Fibroblast of villous mesenchyme (primary cell): Measurements from ENCODE around the gene CGB1. TPM values are rescaled to one million over a fixed set of nuclear protein-coding genes. Genes with fewer than 3 reads are reported as not detected.
A peak's percentile ranks its signal among the peaks of the same experiment; 100 is the strongest.
"Not testable (repeated sequence)": the region's sequence is repeated elsewhere in the genome, so short reads cannot be mapped to it uniquely, and the experiment has no call there.

Experiments
- DNase-seq: peaks from one replicate; pipeline ENCODE4 v3.0.0-alpha.2; 2010; ENCODE audit warnings: low read depth
- H3K4me3 ChIP-seq: 2 replicates; pipeline ENCODE4 v1.5.1; 2011; ENCODE audit warnings: low read depth, mild to moderate bottlenecking, low read length
- total RNA-seq: library from RNA; depleted of rRNA; stranded (reverse); fragments of >200 nt; gene quantifications from 2 replicates; pipeline ENCODE4 v1.2.3, GENCODE V29; 2012
- TF ChIP-seq, protein P1 (sequence below): IDR thresholded peaks from 2 replicates; pipeline ENCODE4 v1.5.1; 2012; ENCODE audit warnings: low read depth, mild to moderate bottlenecking, low read length; ENCODE audit not compliant: insufficient read depth

The CGB1 gene
- total RNA-seq, 1 donor, result not detected

- no peak overlapping the region for H3K4me3 ChIP-seq
- DNase-seq, result no peak
- TF ChIP-seq, protein P1, sequence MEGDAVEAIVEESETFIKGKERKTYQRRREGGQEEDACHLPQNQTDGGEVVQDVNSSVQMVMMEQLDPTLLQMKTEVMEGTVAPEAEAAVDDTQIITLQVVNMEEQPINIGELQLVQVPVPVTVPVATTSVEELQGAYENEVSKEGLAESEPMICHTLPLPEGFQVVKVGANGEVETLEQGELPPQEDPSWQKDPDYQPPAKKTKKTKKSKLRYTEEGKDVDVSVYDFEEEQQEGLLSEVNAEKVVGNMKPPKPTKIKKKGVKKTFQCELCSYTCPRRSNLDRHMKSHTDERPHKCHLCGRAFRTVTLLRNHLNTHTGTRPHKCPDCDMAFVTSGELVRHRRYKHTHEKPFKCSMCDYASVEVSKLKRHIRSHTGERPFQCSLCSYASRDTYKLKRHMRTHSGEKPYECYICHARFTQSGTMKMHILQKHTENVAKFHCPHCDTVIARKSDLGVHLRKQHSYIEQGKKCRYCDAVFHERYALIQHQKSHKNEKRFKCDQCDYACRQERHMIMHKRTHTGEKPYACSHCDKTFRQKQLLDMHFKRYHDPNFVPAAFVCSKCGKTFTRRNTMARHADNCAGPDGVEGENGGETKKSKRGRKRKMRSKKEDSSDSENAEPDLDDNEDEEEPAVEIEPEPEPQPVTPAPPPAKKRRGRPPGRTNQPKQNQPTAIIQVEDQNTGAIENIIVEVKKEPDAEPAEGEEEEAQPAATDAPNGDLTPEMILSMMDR, result no peak
These were observed 43.7 kb upstream of the CGB1 start for GRCh38 chr19:49080392-49080791.

DNA sequence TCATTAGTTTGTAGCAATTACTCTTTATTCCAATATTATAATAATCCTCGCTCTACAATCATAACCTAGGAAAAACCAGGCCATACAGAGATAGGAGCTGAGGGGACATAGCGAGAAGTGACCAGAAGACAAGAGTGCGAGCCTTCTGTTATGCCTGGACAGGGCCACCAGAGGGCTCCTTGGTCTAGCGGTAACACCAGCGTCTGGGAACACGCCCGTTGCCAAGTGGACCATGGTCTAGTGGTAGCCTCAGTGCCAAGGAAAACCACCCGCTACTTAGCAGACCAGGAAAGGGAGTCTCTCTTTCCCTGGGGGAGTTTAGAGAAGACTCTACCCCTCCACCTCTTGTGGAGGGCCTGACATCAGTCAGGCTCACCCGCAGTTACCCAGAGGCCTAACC is 38.2 kb upstream of the CGB1 start:
- not testable (repeated sequence) for H3K4me3 ChIP-seq
- peak; percentile 53 for DNase-seq
- TF ChIP-seq, protein P1, result peak; percentile 62

DNA sequence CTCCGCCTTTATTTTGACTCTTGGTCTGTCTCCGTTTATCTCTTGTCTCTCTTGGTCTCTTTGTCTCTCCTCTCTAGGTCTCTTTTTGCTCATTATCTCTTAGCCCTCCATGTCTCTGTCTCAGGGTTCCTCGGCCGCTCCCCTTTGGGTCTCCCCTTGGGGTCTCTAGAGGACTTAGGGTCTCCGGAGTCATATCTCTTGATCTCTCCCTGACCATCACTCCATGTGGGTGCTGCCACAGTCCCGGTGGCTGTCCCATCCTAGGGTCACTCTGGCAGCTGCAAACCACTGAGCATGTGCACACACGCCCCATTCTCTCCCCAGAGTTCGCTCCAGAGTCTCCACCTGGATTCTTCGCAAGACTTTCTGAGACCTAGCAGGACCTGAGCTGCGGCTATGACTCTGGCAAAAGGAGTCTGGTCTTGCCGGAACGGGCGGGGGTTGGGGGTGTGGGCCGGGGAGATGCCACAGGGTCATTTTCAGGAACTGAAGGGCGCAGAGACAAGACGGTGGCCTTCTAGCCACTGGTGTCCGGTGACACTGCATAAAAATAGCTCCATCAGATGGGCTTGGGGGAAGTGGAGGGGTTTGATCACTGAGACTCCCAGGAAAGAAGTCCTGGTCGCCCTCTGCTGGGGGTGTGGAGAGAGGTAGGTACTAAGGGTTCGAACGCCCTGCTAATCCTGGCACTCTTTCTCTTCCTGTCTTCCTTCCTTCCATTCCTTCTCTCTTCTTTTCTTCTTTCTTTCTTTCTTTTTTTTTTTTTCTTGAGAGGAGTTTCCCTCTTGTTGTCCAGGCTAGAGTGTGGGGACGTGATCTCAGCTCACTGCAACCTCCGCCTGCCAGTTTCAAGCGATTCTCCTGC is 37.1 kb upstream of the CGB1 start:
- TF ChIP-seq, protein P1, result peak; percentile 24
- no peak for DNase-seq
- H3K4me3 ChIP-seq, result no peak overlapping the region

DNA sequence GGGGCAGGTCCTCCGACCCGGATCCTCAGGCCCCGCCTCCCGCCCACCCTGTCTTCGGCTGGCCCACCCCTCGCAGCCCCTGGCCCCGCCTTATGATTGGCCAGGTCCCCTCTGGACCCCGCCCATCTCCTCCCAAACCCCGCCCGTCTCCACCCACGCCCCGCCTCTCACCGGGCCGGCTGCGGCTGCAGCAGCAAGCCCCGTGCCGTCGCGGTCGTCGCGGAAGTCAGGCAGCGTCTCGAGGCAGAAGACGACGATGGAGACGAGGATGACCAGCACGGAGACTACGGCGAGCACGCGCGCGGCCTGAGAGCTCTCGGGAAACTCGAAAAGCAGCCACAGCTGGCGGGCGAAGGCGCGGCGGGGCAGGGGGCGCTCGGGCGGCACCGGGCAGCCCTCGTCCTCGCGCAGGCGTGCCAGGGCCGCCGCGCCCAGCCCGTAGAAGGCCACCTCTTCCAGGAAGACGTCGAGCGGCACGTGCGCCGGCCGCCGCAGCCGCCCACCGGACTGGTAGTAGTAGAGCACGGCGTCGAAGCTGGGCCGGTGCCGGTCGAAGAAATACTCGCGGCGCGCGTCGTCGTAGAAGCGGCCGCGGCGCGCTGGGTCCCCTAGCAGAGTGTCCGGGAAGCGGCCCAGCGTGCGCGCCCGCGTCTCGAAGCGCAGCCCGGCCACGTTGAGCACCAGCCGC is 35.3 kb upstream of the CGB1 start:
- H3K4me3 ChIP-seq, result no peak overlapping the region
- no peak for DNase-seq
- TF ChIP-seq, protein P1, result no peak

GRCh38 chr19:49070416-49070815 is 33.7 kb upstream of the CGB1 start:
- H3K4me3 ChIP-seq, result no peak overlapping the region
- no peak for DNase-seq
- TF ChIP-seq, protein P1, result no peak

- no peak overlapping the region for H3K4me3 ChIP-seq
- TF ChIP-seq, protein P1, result no peak
- DNase-seq, result no peak
These were observed 32.3 kb upstream of the CGB1 start for GRCh38 chr19:49069026-49069425.
